GM18858 (cell line): ENCODE measurements around the gene RGS9.

Source experiments
- ATAC-seq: cut with Tn5 transposase; IDR thresholded peaks from one replicate; pipeline ENCODE4 v1.9.1; 2021; ENCODE audit not compliant: unreplicated experiment

Gene RGS9

DNA sequence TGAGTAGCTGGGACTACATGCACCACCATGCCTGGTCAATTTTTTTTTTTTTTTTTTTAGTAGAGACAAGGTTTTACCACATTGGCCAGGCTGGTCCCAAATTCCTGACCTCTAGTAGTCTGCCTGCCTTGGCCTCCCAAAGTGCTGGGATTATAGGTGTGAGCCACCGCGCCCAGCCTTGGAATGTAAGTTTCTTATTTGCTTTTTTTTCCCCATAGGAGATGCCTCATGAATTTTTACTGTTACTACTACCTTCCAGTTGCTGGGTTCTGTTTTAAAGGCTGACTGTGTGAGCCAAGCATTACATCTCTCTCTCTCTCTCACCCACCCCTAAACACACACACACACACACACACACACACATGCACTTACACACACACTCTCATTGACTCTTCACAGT is 112.6 kb downstream of the RGS9 start:
- ATAC-seq = no peak

DNA sequence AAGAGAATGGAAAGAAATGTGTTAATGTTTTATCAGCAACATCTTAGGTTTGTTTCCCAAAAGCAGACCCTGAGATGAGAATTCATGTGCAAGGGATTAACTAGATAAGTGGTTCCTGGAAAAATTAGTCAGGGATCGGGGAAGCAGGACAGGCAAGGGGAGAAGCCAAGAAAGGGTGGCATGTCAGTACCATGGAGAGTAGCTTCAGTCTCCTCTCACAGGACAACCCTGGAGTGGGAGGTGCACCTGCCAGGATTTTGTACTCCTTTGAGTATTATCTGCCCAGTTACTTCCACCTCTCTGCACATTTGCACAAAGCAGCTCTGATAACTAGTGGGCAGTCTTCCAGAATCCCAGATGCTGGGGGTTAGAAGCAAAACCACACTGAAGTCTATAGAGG is 117.0 kb downstream of the RGS9 start:
- ATAC-seq = no peak

DNA sequence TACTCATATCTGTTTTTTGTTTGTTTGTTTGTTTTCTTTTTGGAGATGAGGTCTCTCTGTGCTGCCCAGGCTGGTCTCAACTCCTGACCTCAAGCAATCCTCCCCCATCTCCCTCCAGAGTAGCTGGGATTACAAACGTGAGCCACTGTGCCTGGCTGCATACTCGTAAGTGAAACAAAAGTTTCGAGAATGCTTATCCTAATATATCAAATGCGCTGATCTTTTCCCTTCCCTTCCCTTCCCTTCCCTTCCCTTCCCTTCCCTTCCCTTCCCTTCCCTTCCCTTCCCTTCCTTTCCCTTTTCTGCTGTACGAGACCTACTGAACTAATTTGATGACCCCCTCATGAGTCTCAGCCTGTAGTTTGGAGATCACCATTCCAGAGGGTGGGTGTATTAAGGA is 122.1 kb downstream of the RGS9 start:
- ATAC-seq = no peak

DNA sequence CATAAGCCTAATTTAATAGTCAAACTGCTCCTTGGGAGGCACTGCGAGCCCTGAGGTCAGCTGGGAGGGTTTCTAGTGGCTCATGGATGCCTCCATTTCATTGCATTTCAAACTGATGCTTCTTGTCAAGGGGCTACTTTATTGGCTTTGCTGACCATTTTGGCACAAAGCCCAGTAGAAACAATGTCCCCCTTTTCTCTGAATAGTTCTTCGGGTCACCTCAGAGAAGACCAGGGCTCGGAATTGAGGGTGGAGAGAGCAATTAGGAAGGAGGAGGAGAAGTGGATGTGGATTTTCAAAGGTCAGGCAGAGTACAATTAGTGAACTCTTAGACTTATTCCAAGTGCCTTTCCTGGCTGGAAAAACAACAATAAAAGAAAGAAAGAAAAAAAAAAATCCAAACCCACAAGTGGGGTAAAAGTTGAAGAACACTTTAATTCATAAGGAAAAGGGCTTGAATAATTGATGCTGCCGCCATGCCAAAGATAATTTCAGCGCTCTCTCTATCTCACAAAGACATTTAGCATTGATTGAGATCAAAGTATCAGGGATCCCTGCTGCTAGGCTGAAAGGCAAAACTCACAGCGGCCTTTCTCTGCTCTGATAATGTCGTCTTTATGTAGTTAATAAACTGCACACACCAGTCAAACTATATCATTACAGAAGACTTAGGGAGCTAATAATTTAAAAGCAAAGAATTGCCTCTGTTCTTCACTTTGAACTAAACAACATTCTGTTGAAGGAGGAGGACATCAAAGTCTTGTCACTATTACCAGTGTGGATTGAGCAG is 122.7 kb downstream of the RGS9 start:
- ATAC-seq = no peak

DNA sequence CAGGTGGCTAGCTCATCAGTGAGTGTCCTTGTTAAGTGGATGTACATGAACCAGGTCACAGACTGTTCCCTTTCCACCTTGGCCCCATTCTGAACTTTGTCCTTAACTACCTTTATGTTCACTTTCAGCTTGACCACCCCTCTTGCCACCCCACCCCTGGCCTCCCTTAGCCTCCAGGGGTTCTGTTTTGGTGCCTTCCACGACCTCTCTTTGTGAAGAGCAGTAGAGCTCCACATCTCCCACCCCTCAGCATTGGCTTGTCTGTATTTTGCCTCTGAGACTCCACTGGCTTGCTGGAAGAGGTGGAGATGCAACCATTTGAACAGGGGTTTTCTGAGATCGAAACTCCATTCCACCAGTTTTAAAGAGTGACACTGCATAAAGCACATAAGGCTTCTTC is 123.5 kb downstream of the RGS9 start:
- ATAC-seq = no peak

DNA sequence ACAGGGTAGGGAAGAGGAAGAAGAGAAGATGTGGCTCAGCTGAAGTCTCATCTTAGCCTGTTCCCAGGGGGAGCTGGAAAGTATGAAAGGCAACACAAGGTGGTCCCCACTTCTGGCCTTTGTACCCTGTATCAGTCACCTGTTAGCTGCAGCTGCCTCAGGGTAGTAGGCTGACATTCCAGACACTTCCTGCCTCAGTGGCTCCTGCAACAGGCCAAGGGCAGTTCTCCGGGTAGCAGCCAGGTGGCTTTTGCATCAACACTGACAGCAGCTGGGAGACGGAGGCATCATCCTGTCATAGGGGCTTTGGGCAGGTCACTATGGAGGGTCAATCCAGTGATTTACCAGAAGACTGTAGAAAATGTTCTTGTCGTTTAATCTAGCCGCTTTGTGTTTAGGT is 124.0 kb downstream of the RGS9 start:
- ATAC-seq = no peak

DNA sequence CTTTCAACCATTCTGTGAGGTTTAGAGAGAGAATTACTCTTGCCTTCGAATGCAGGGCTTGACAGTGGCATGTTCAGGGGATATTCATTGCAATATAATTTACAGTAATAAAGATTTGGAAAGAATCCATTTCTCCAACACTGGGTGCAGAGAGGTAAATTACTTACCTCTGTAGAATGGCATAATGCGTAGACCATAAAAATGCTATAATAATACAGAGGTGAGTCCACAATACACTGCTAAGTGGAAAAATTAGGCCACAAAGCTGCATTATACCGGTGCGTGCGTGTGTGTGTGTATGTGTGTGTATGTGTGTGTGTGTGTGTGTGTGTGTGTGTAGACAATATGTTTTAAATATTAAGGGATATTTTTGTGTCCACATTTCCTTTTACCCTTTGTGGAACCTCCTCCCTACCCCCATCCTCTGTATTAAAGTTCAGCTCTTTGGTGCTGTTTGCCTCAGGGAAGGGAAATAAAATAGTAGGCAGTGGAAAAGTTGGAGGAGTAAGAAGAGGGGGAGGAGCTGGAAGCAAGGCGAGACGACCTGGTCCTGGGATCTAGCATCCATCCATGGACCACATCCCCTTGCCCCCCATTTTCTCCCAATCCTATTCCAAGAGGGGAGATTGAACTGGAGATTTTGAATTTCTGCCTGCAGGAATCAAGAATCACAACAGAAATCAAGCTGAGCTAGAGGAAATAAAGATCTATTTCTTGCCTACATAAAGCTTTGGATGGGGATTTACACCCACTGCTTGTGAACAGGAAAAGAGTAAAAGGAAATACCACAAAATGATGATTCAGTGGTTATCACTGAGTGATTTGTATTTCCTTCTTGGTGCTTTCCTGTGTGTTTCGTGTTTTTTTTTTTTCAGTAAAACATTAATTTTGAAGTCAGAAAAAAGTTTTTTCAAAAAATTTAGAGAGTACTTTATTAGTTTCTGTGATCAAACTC is 124.8 kb downstream of the RGS9 start:
- no peak for ATAC-seq

DNA sequence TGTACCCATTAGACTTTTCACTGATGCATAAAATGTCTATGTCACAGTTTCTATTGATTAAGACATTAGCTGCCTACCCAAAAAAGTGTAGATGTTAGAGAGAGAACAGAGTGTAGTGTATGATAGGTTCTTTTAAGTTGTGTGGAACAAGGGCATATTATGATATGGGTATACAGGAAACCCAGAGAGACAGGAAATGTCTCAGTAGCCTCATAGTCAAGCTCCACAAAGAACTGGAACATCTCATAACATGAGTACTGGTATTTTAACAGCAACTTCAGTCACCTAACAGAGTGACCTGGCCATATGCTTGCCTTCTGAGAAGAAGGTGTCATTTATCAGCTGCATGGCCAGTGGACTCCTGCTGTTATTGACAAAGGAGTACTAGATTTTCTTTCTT is 128.1 kb downstream of the RGS9 start:
- ATAC-seq = no peak

DNA sequence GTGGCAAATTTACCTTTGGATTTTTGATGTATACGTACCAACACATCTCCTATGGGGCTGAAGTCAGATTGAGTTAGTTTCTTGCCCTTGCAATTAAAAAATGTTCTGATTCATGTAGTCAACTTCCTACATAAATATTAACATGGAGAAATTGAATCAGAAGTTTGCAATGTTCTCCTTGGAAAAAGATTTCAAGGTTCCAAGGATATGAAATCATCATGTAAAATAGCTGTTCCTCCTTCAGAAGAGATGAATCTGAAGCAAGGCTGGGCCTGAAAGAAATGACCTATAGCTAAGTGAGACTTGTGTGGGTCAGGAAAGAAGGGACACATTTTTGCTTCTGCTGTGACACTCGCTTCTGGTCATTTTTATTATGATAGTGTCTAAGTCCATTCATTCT is 131.7 kb downstream of the RGS9 start:
- ATAC-seq = no peak

DNA sequence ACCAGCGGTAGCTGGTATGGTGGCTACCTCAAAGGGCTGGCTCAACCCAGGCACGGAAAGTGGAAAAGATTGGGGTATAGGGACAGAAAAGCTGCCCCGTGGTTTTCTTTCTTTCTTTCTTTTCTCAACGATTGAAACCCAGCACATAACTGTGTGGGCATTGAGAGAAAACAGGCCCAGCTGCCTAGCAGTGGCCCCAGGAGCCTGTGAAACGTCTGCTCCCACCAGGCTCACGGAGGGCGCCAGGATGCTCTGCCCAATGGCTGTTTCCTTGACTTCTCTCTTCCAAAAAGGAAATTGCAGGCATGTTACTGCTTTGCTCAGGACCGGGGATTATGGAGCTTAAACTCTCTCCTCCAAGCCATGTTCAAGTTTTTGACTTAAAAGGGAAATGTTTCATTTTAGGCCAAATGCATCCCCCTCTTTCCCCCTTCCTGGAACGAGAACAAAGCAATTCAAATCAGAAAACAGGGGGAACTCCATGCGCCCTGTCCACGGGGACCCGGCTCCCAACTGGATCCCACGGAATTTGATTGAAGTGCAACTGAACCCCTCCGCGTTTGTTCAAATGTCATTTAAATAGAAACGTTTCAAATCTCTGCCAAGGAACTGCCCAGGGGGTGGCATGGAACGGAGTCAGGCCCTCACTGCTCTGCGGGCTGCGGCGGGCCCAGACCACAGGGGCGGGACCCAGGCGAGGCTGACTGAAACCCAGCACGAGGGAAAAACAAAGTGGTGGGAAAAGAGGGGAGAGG is 133.5 kb downstream of the RGS9 start:
- ATAC-seq = no peak

DNA sequence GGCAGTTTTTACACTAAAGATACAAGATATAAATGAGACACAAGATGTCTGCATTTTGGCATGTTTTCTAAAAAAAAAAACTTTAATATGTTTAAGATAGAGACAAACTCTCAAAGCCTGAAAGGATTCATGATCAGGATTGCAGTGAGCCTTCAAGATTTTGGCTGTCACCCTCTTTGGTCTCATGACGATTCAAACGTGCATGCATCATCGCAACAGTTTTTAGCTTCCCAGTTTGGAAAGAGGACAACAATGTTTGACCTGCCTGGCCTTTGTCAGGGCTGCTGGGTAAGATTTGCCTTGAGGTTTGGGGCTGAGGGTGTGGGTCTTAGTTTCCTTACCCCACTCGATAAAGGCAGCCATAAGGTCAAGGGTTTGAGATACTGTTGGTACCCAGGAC is 134.1 kb downstream of the RGS9 start:
- ATAC-seq = no peak
